ENCODE results near the gene AHDC1. TPM values are rescaled to one million over a fixed set of nuclear protein-coding genes. Genes with fewer than 3 reads are reported as not detected.

AHDC1 gene
- total and polyA plus RNA-seq, 9 of the 15 experiments (the other 6 are each of a cell fraction or from before 2014, with no cell fraction given): 0.21 to 36.4 (median 4.7) TPM

DNA sequence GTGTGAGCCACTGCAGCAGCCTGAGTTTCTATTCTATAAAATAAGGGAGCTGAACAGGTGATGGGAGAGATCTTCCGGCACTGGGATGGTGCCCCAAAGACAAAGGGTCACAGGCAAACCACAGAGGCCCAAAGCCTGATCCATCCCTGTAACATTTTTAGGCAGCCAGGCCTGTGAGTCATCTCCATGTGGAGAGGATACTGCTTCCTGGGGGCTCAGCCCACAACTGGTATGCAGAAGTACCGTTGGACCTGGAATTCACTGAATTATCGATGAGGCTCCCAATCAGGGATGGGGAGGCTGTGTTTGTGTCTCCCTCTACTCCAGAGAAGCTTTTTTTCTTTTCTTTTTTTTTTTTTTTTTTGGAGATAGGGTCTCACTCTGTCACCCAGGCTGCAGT is 65.2 kb downstream of the AHDC1 start (continued):
- no peak for TF ChIP-seq ZNF318 (IDR thresholded peaks at IDR 0.05; ENCODE audit: borderline replicate concordance in 1 of 2, low read depth in 1 of 2)
- no peak for TF ChIP-seq TCF7 (IDR thresholded peaks at IDR 0.05; ENCODE audit: borderline replicate concordance)
- TF ChIP-seq MAFK (IDR thresholded peaks at IDR 0.05; ENCODE audit: low read length): no peak
- no peak for TF ChIP-seq KDM5B (IDR thresholded peaks at IDR 0.05; ENCODE audit: insufficient replicate concordance, low read depth, low read length)
- no peak for TF ChIP-seq TSC22D4 (tag; IDR thresholded peaks at IDR 0.05)
- no peak for TF ChIP-seq ZNF830 (CRISPR knock-in tag; IDR thresholded peaks at IDR 0.05)
- no peak for TF ChIP-seq MXI1 (IDR thresholded peaks at IDR 0.05; ENCODE audit: low read depth, low read length)
- 0 out of 2 replicates have a peak, but pooled peaks have one; percentile 47 for TF ChIP-seq CUX1 (CRISPR knock-in tag; IDR thresholded peaks at IDR 0.05)
- TF ChIP-seq NR2C2 (CRISPR knock-in tag; IDR thresholded peaks at IDR 0.05): no peak
- 0 out of 2 replicates have a peak, but pooled peaks have one; percentile 28 for TF ChIP-seq NR2C2 (tag; IDR thresholded peaks at IDR 0.05)
- TF ChIP-seq, protein P1, sequence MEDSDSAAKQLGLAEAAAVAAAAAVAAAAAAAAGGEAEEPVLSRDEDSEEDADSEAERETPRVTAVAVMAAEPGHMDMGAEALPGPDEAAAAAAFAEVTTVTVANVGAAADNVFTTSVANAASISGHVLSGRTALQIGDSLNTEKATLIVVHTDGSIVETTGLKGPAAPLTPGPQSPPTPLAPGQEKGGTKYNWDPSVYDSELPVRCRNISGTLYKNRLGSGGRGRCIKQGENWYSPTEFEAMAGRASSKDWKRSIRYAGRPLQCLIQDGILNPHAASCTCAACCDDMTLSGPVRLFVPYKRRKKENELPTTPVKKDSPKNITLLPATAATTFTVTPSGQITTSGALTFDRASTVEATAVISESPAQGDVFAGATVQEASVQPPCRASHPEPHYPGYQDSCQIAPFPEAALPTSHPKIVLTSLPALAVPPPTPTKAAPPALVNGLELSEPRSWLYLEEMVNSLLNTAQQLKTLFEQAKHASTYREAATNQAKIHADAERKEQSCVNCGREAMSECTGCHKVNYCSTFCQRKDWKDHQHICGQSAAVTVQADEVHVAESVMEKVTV (CRISPR knock-in tag; IDR thresholded peaks at IDR 0.05): no peak
- no peak for TF ChIP-seq POLR2AphosphoS2 (IDR thresholded peaks at IDR 0.05; ENCODE audit: low read length)
- TF ChIP-seq TCF3 (CRISPR knock-in tag; IDR thresholded peaks at IDR 0.05): peak; percentile 41
- peak; percentile 21; the same call in 1 of the 2 replicates for TF ChIP-seq CBFA2T2 (conservative IDR thresholded peaks at IDR 0.05)

Measured in K562 (cell line).